H9 (cell line): ENCODE results near the gene FUT1. TPM values are rescaled to one million over a fixed set of nuclear protein-coding genes. Genes with fewer than 3 reads are reported as not detected.
"Not testable (repeated sequence)": the region's sequence is repeated elsewhere in the genome, so short reads cannot be mapped to it uniquely, and the experiment has no call there.

ENCODE experiments used
- DNase-seq: peaks from one replicate; pipeline ENCODE4 v3.0.0-alpha.2; 2017
- H2AFZ ChIP-seq: one replicate; pipeline ENCODE4 v1.6.1; 2013; ENCODE audit warnings: mild to moderate bottlenecking, low read length, control low read depth, moderate library complexity
- H2AK5ac ChIP-seq: 2 replicates; pipeline ENCODE4 v1.6.1; 2013; ENCODE audit warnings: low read length, control low read depth, mixed read lengths; ENCODE audit not compliant: insufficient read length
- H2BK120ac ChIP-seq: one replicate; pipeline ENCODE4 v1.6.1; 2013; ENCODE audit warnings: low read depth, mild to moderate bottlenecking, low read length, control low read depth, inconsistent platforms; ENCODE audit not compliant: poor library complexity, severe bottlenecking
- H2BK12ac ChIP-seq: 2 replicates; pipeline ENCODE4 v1.6.1; 2013; ENCODE audit warnings: low read length, control low read depth, mixed read lengths, low read depth; ENCODE audit not compliant: insufficient read length
- H2BK15ac ChIP-seq: 2 replicates; pipeline ENCODE4 v1.6.1; 2013; ENCODE audit warnings: low read depth, low read length, control low read depth
- H2BK20ac ChIP-seq: one replicate; pipeline ENCODE4 v1.6.1; 2013; ENCODE audit warnings: low read depth, mild to moderate bottlenecking, low read length, control low read depth, inconsistent platforms; ENCODE audit not compliant: poor library complexity, severe bottlenecking
- H2BK5ac ChIP-seq: 2 replicates; pipeline ENCODE4 v1.6.1; 2013; ENCODE audit warnings: low read length, control low read depth, mixed read lengths; ENCODE audit not compliant: insufficient read length
- H3K14ac ChIP-seq: 2 replicates; pipeline ENCODE4 v1.6.1; 2013; ENCODE audit warnings: low read length, control low read depth; ENCODE audit not compliant: insufficient read depth
- H3K18ac ChIP-seq: 2 replicates; pipeline ENCODE4 v1.6.1; 2013; ENCODE audit warnings: low read depth, mild to moderate bottlenecking, mixed read lengths, low read length, control low read depth; ENCODE audit not compliant: insufficient read length
- H3K23ac ChIP-seq: 2 replicates; pipeline ENCODE4 v1.6.1; 2013; ENCODE audit warnings: low read length, control low read depth, mixed read lengths, low read depth; ENCODE audit not compliant: insufficient read length
- H3K23me2 ChIP-seq: 2 replicates; pipeline ENCODE4 v1.6.1; 2013; ENCODE audit warnings: low read depth, mild to moderate bottlenecking, mixed read lengths, low read length, control low read depth; ENCODE audit not compliant: insufficient read length, poor library complexity, severe bottlenecking
- H3K27ac ChIP-seq: 2 replicates; pipeline ENCODE4 v1.5.1; 2013; ENCODE audit warnings: low read length, control low read depth, mixed read lengths, low read depth; ENCODE audit not compliant: insufficient read length
- H3K27me3 ChIP-seq: 2 replicates; pipeline ENCODE4 v1.6.1; 2013; ENCODE audit warnings: low read length, control low read depth, inconsistent platforms; ENCODE audit not compliant: insufficient read depth
- H3K4ac ChIP-seq: 2 replicates; pipeline ENCODE4 v1.6.1; 2013; ENCODE audit warnings: low read depth, mild to moderate bottlenecking, control low read depth, inconsistent platforms, low read length, moderate library complexity
- H3K4me1 ChIP-seq: 2 replicates; pipeline ENCODE4 v1.6.1; 2013; ENCODE audit warnings: low read length, control low read depth, inconsistent platforms; ENCODE audit not compliant: insufficient read depth
- H3K4me2 ChIP-seq: 2 replicates; pipeline ENCODE4 v1.6.1; 2013; ENCODE audit warnings: low read length, control low read depth, mixed read lengths; ENCODE audit not compliant: insufficient read length, insufficient read depth
- H3K56ac ChIP-seq: 2 replicates; pipeline ENCODE4 v1.6.1; 2013; ENCODE audit warnings: low read depth, mild to moderate bottlenecking, mixed read lengths, low read length, control low read depth; ENCODE audit not compliant: insufficient read length
- H3K79me1 ChIP-seq: 2 replicates; pipeline ENCODE4 v1.6.1; 2013; ENCODE audit warnings: low read depth, mild to moderate bottlenecking, moderate library complexity, low read length, control low read depth, inconsistent platforms; ENCODE audit not compliant: insufficient read depth, poor library complexity, severe bottlenecking
- H3K79me2 ChIP-seq: 2 replicates; pipeline ENCODE4 v1.6.1; 2013; ENCODE audit warnings: low read length, control low read depth, inconsistent platforms; ENCODE audit not compliant: insufficient read depth
- H3K9ac ChIP-seq: 2 replicates; pipeline ENCODE4 v1.6.1; 2013; ENCODE audit warnings: low read length, control low read depth, mixed read lengths; ENCODE audit not compliant: insufficient read length; ENCODE audit errors: extremely low read depth
- H3K9me3 ChIP-seq: one replicate; pipeline ENCODE4 v1.6.1; 2013; ENCODE audit warnings: low read depth, low read length, inconsistent platforms; ENCODE audit not compliant: control insufficient read depth
- H3T11ph ChIP-seq: one replicate; pipeline ENCODE4 v1.6.1; 2013; ENCODE audit warnings: mild to moderate bottlenecking, low read length, control low read depth, inconsistent platforms
- H4K20me1 ChIP-seq: one replicate; pipeline ENCODE4 v1.6.1; 2013; ENCODE audit not compliant: control insufficient read depth, insufficient read length, insufficient read depth
- H4K5ac ChIP-seq: 2 replicates; pipeline ENCODE4 v1.6.1; 2013; ENCODE audit warnings: low read depth, mild to moderate bottlenecking, mixed read lengths, low read length, control low read depth; ENCODE audit not compliant: insufficient read length
- H4K8ac ChIP-seq: replicated peaks from 2 replicates; pipeline ENCODE4 v1.6.1; 2013; ENCODE audit warnings: low read length, control low read depth, mixed read lengths, low read depth; ENCODE audit not compliant: insufficient read length
- H4K91ac ChIP-seq: 2 replicates; pipeline ENCODE4 v1.6.1; 2013; ENCODE audit warnings: low read depth, mild to moderate bottlenecking, moderate library complexity, mixed read lengths, low read length, control low read depth; ENCODE audit not compliant: insufficient read length
- H3K27ac Mint-ChIP-seq, 3 experiments: 2 replicates in 2 of 3; 3 replicates in 1 of 3; pipeline ENCODE4 v1.8.0; 2020 to 2021; ENCODE audit warnings: mixed read lengths in 3 of 3, mild to moderate bottlenecking in 1 of 3, moderate library complexity in 1 of 3
- H3K27me3 Mint-ChIP-seq: 2 replicates; pipeline ENCODE4 v1.8.0; 2021; ENCODE audit warnings: low read depth, mild to moderate bottlenecking, moderate library complexity, mixed read lengths
- H3K36me3 Mint-ChIP-seq, 3 experiments: 2 replicates in 2 of 3; 3 replicates in 1 of 3; pipeline ENCODE4 v1.8.0; 2020 to 2021; ENCODE audit warnings: low read depth in 3 of 3, mixed read lengths in 3 of 3; ENCODE audit not compliant: insufficient read depth in 1 of 3
- H3K4me1 Mint-ChIP-seq, 2 experiments: 2 replicates each; pipeline ENCODE4 v1.8.0; 2020; ENCODE audit warnings: mixed read lengths in 2 of 2
- H3K4me3 Mint-ChIP-seq, 2 experiments: 2 replicates in 1 of 2; 3 replicates in 1 of 2; pipeline ENCODE4 v1.8.0; 2020 to 2021; ENCODE audit warnings: mild to moderate bottlenecking in 2 of 2, mixed read lengths in 2 of 2, moderate library complexity in 1 of 2
- H3K9me3 Mint-ChIP-seq, 2 experiments: 2 replicates in 1 of 2; 3 replicates in 1 of 2; pipeline ENCODE4 v1.8.0; 2020; ENCODE audit warnings: mild to moderate bottlenecking in 2 of 2, mixed read lengths in 2 of 2, moderate library complexity in 1 of 2
- CTCF ChIP-seq: fragments of 200-600 bp; sonication (generic); conservative IDR thresholded peaks from 3 replicates; pipeline ENCODE4 v1.8.0; 2021; ENCODE audit warnings: antibody characterized with exemption, mild to moderate bottlenecking
- WGBS: extraction: QIAGEN DNeasy Blood & Tissue Kit; methylation state at CpG from one replicate; pipeline ENCODE4 v1.1.7; 2013; ENCODE audit warnings: missing lambda C conversion rate, low lambda C conversion rate, mixed read lengths; ENCODE audit not compliant: insufficient read length; ENCODE audit errors: extremely low coverage; 5-methylcytosine and 5-hydroxymethylcytosine counted together
- total RNA-seq: library from RNA; stranded (reverse); gene quantifications from 2 replicates; pipeline ENCODE4 v1.2.1, GENCODE V29; 2021

Gene FUT1
- total RNA-seq, 1 experiment from 2014 or later = 16.1 TPM

- no peak overlapping the region for H3K4me2 ChIP-seq
- no peak overlapping the region for H2AK5ac ChIP-seq
- no peak overlapping the region for H3K4me3 Mint-ChIP-seq
- H3K9me3 Mint-ChIP-seq = 0 out of 5 replicates have a peak, but pooled peaks cover 0 to 2% of the 10 kb centered on the region in 2 experiments
- H3K27me3 Mint-ChIP-seq = no peaks in the 10 kb centered on the region; the same call in 1 of the 2 replicates
- no peaks in the 10 kb centered on the region for H3K23me2 ChIP-seq
- peaks cover 2% of the 10 kb centered on the region; the same call in 1 of the 2 replicates for H3K4me1 ChIP-seq
- no peak overlapping the region for H3K27ac ChIP-seq
- no peaks in the 10 kb centered on the region for H4K20me1 ChIP-seq
- no peak overlapping the region for H3K14ac ChIP-seq
- no peak overlapping the region for H3K23ac ChIP-seq
- H4K5ac ChIP-seq = no peak overlapping the region
- H3K4ac ChIP-seq = no peak overlapping the region
- no peak overlapping the region for H2BK120ac ChIP-seq
- no peaks in the 10 kb centered on the region for H3K79me2 ChIP-seq
- H3K27me3 ChIP-seq = no peaks in the 10 kb centered on the region
- H2AFZ ChIP-seq = no peak overlapping the region
- H3K56ac ChIP-seq = no peak overlapping the region
- WGBS = no CpG with 5 or more reads among the region's 8 CpGs
- TF ChIP-seq CTCF = no peak
- H2BK5ac ChIP-seq = no peak overlapping the region
- H4K91ac ChIP-seq = no peak overlapping the region
- H3K36me3 Mint-ChIP-seq = no peaks in the 10 kb centered on the region
- peaks cover 6 to 7% of the 10 kb centered on the region in 2 experiments; a peak in 3 of 4 replicates for H3K4me1 Mint-ChIP-seq
- H4K8ac ChIP-seq = no peak overlapping the region
- no peak overlapping the region for H3K18ac ChIP-seq
- no peaks in the 10 kb centered on the region for H3K79me1 ChIP-seq
- H2BK15ac ChIP-seq = no peak overlapping the region
- H3K27ac Mint-ChIP-seq = no peak overlapping the region; a peak in 1 of 7 replicates
- no peak overlapping the region for H3T11ph ChIP-seq
- DNase-seq = no peak
- no peak overlapping the region for H3K9ac ChIP-seq
- H2BK12ac ChIP-seq = no peak overlapping the region
- no peak overlapping the region for H2BK20ac ChIP-seq
- H3K9me3 ChIP-seq = no peaks in the 10 kb centered on the region
Measured at GRCh38 chr19:48793271-48793670, 40.8 kb upstream of the FUT1 start.

- H3K27ac Mint-ChIP-seq, H2BK5ac ChIP-seq, H3K4me1 ChIP-seq, DNase-seq, H3K4me2 ChIP-seq, H3K4ac ChIP-seq, H3K9me3 Mint-ChIP-seq, H3K27me3 Mint-ChIP-seq, H2BK120ac ChIP-seq, H3K9me3 ChIP-seq, H2BK15ac ChIP-seq, H2AFZ ChIP-seq, H3K56ac ChIP-seq, H3K79me2 ChIP-seq, H3K14ac ChIP-seq, H3K9ac ChIP-seq, H3K27ac ChIP-seq, H3T11ph ChIP-seq, H2BK20ac ChIP-seq, H3K79me1 ChIP-seq, H3K36me3 Mint-ChIP-seq, H4K8ac ChIP-seq, H2BK12ac ChIP-seq, H4K91ac ChIP-seq, H4K5ac ChIP-seq, H3K27me3 ChIP-seq, H2AK5ac ChIP-seq, H3K23me2 ChIP-seq, H3K4me1 Mint-ChIP-seq, H3K18ac ChIP-seq, H3K23ac ChIP-seq, H4K20me1 ChIP-seq: not testable (repeated sequence)
- WGBS = no CpG with 5 or more reads among the region's 9 CpGs
- H3K4me3 Mint-ChIP-seq = peak overlapping the region in 1 of 2 experiments; percentile 2; a peak in 1 of 5 replicates
Measured at GRCh38 chr19:48787331-48787730, 34.9 kb upstream of the FUT1 start.
